IMR-90 (cell line): ENCODE measurements around the gene IRAK2. TPM values are rescaled to one million over a fixed set of nuclear protein-coding genes. Genes with fewer than 3 reads are reported as not detected.

Experiments
- ATAC-seq: fragments of 200-7000 bp; cut with Tn5 transposase; 2 replicates; pipeline ENCODE4 v1.9.1; 2020; ENCODE audit warnings: low read depth, mild to moderate bottlenecking, moderate library complexity
- BruUV-seq: library from RNA; stranded (reverse); fragments of 400-500 nt; replicated peaks from 2 replicates; lab custom pipeline; 2021; lab: Mats Ljungman, UMichigan
- CTCF ChIA-PET: fragments of 300-600 bp; formaldehyde crosslinking; extraction: SDS; loops from one replicate; lab custom pipeline; 2021; ENCODE audit warnings: antibody characterized with exemption; lab: Yijun Ruan, JAX
- POLR2A ChIA-PET: fragments of 300-600 bp; sonication (Branson Sonifier 250); formaldehyde crosslinking; loops from one replicate; lab custom pipeline; 2022; ENCODE audit warnings: antibody characterized with exemption; ENCODE audit not compliant: unreplicated experiment; lab: Charles Lee
- DNase-seq: peaks from one replicate; pipeline ENCODE4 v3.0.0; 2013
- H2AFZ ChIP-seq: replicated peaks from 2 replicates; pipeline ENCODE3; 2013; ENCODE audit warnings: low read length, mild to moderate bottlenecking; ENCODE audit not compliant: poor library complexity
- H2AK5ac ChIP-seq: 2 replicates; pipeline ENCODE4 v1.6.1; 2013; ENCODE audit warnings: low read depth, low read length, inconsistent platforms
- H2AK9ac ChIP-seq: replicated peaks from 2 replicates; pipeline ENCODE3; 2013; ENCODE audit warnings: mild to moderate bottlenecking, low read depth, low read length, moderate library complexity; ENCODE audit not compliant: poor library complexity
- H2BK120ac ChIP-seq: 2 replicates; pipeline ENCODE4 v1.6.1; 2013; ENCODE audit warnings: low read depth, low read length, inconsistent platforms
- H2BK15ac ChIP-seq: 3 replicates; pipeline ENCODE4 v1.6.1; 2013; ENCODE audit warnings: low read depth, low read length, inconsistent platforms
- H2BK20ac ChIP-seq: 2 replicates; pipeline ENCODE4 v1.6.1; 2013; ENCODE audit warnings: low read depth, mild to moderate bottlenecking, inconsistent platforms, low read length, moderate library complexity
- H2BK5ac ChIP-seq: 2 replicates; pipeline ENCODE4 v1.6.1; 2013; ENCODE audit warnings: mild to moderate bottlenecking, low read depth, low read length, inconsistent platforms; ENCODE audit not compliant: poor library complexity, severe bottlenecking
- H3K14ac ChIP-seq: replicated peaks from 2 replicates; pipeline ENCODE4 v1.6.1; 2013; ENCODE audit warnings: low read depth, low read length, inconsistent platforms
- H3K18ac ChIP-seq: 2 replicates; pipeline ENCODE4 v1.6.1; 2013; ENCODE audit warnings: low read depth, low read length, control low read depth
- H3K23ac ChIP-seq: 2 replicates; pipeline ENCODE4 v1.6.1; 2013; ENCODE audit warnings: low read depth, low read length, inconsistent platforms
- H3K27ac ChIP-seq: 2 replicates; pipeline ENCODE4 v1.5.1; 2013; ENCODE audit warnings: mild to moderate bottlenecking, control low read depth, low read length; ENCODE audit not compliant: insufficient read depth
- H3K27me3 ChIP-seq: 2 replicates; pipeline ENCODE4 v1.6.1; 2013; ENCODE audit warnings: low read length; ENCODE audit not compliant: control insufficient read depth, insufficient read depth
- H3K36me3 ChIP-seq: 2 replicates; pipeline ENCODE4 v1.6.1; 2013; ENCODE audit warnings: low read length, mixed read lengths; ENCODE audit not compliant: control insufficient read depth, insufficient read depth
- H3K4ac ChIP-seq: 2 replicates; pipeline ENCODE4 v1.6.1; 2013; ENCODE audit warnings: low read depth, low read length, inconsistent platforms
- H3K4me1 ChIP-seq: 2 replicates; pipeline ENCODE4 v1.6.1; 2013; ENCODE audit warnings: low read length, mixed read lengths; ENCODE audit not compliant: control insufficient read depth, insufficient read depth
- H3K4me2 ChIP-seq: 2 replicates; pipeline ENCODE4 v1.6.1; 2013; ENCODE audit warnings: low read depth, mild to moderate bottlenecking, control low read depth, low read length, moderate library complexity
- H3K4me3 ChIP-seq: 2 replicates; pipeline ENCODE4 v1.5.1; 2013; ENCODE audit warnings: low read depth, mild to moderate bottlenecking, control low read depth, low read length, moderate library complexity; ENCODE audit not compliant: insufficient read depth
- H3K56ac ChIP-seq: 2 replicates; pipeline ENCODE4 v1.6.1; 2013; ENCODE audit warnings: low read length, inconsistent platforms; ENCODE audit not compliant: insufficient read depth; ENCODE audit errors: extremely low read depth
- H3K79me1 ChIP-seq, 2 experiments: 2 replicates each; pipeline ENCODE4 v1.6.1; 2013; ENCODE audit warnings: low read length in 2 of 2, inconsistent platforms in 1 of 2, low read depth in 1 of 2
- H3K9ac ChIP-seq: 2 replicates; pipeline ENCODE4 v1.6.1; 2013; ENCODE audit warnings: low read depth, low read length, control low read depth
- H3K9me1 ChIP-seq: 2 replicates; pipeline ENCODE4 v1.6.1; 2013; ENCODE audit warnings: low read length, inconsistent platforms; ENCODE audit not compliant: insufficient read depth
- H3K9me3 ChIP-seq: 2 replicates; pipeline ENCODE4 v1.6.1; 2013; ENCODE audit warnings: low read length; ENCODE audit not compliant: control insufficient read depth, insufficient read depth
- H4K20me1 ChIP-seq: 2 replicates; pipeline ENCODE4 v1.6.1; 2013; ENCODE audit warnings: low read length, inconsistent platforms; ENCODE audit not compliant: insufficient read depth
- H4K5ac ChIP-seq: 2 replicates; pipeline ENCODE4 v1.6.1; 2013; ENCODE audit warnings: mild to moderate bottlenecking, low read depth, low read length, control low read depth
- H4K8ac ChIP-seq, 2 experiments: 2 replicates each; pipeline ENCODE4 v1.6.1; 2013; ENCODE audit warnings: low read depth in 2 of 2, low read length in 2 of 2, control low read depth in 1 of 2, inconsistent platforms in 1 of 2
- H4K91ac ChIP-seq: 2 replicates; pipeline ENCODE4 v1.6.1; 2013; ENCODE audit warnings: low read depth, low read length, inconsistent platforms; ENCODE audit not compliant: insufficient read depth
- BHLHE40 ChIP-seq: fragments of 150-350 bp; IDR thresholded peaks from 2 replicates; pipeline ENCODE4 v1.6.1; 2016; ENCODE audit warnings: mild to moderate bottlenecking, low read depth, low read length
- CEBPB ChIP-seq: IDR thresholded peaks from 2 replicates; pipeline ENCODE4 v1.6.1; 2012; ENCODE audit warnings: low read depth, low read length, improper control_type of control experiment
- CHD1 ChIP-seq: IDR thresholded peaks from 2 replicates; pipeline ENCODE4 v1.6.1; 2012; ENCODE audit warnings: low read depth, low read length, improper control_type of control experiment
- FOS ChIP-seq: fragments of 150-350 bp; IDR thresholded peaks from 2 replicates; pipeline ENCODE4 v1.6.1; 2016; ENCODE audit warnings: low read depth, low read length
- MAFK ChIP-seq: IDR thresholded peaks from 2 replicates; pipeline ENCODE4 v1.6.1; 2012; ENCODE audit warnings: low read depth, low read length, improper control_type of control experiment
- MAZ ChIP-seq: IDR thresholded peaks from 2 replicates; pipeline ENCODE4 v1.6.1; 2012; ENCODE audit warnings: low read depth, mild to moderate bottlenecking, low read length, improper control_type of control experiment, moderate library complexity, borderline replicate concordance
- MXI1 ChIP-seq: IDR thresholded peaks from 2 replicates; pipeline ENCODE4 v1.6.1; 2012; ENCODE audit warnings: low read depth, mild to moderate bottlenecking, low read length, moderate library complexity, borderline replicate concordance
- NFE2L2 ChIP-seq: fragments of 150-350 bp; IDR thresholded peaks from 2 replicates; pipeline ENCODE4 v1.6.1; 2016; ENCODE audit warnings: low read depth, mild to moderate bottlenecking, low read length
- POLR2A ChIP-seq: IDR thresholded peaks from 2 replicates; pipeline ENCODE4 v1.6.1; 2012; ENCODE audit warnings: mild to moderate bottlenecking, low read depth, low read length
- RAD21 ChIP-seq: IDR thresholded peaks from 2 replicates; pipeline ENCODE4 v1.6.1; 2012; ENCODE audit warnings: low read length, improper control_type of control experiment
- RCOR1 ChIP-seq: IDR thresholded peaks from 2 replicates; pipeline ENCODE4 v1.6.1; 2012; ENCODE audit warnings: mild to moderate bottlenecking, low read length, improper control_type of control experiment; ENCODE audit not compliant: insufficient replicate concordance
- RFX5 ChIP-seq: IDR thresholded peaks from 2 replicates; pipeline ENCODE4 v1.8.0; 2012; ENCODE audit warnings: low read depth, mild to moderate bottlenecking, low read length, moderate library complexity
- SMC3 ChIP-seq: fragments of 150-350 bp; IDR thresholded peaks from 2 replicates; pipeline ENCODE4 v1.6.1; 2016; ENCODE audit warnings: low read depth, mild to moderate bottlenecking, antibody characterized with exemption, low read length, moderate library complexity
- WGBS, 2 experiments: methylation state at CpG; one replicate each; pipeline versions ENCODE4 v1.1.5 to v1.1.7; 2013; ENCODE audit warnings: missing lambda C conversion rate in 2 of 2; ENCODE audit not compliant: insufficient read length in 1 of 2; ENCODE audit errors: extremely low coverage in 2 of 2; 5-methylcytosine and 5-hydroxymethylcytosine counted together
- dilution Hi-C: fragments of 300-500 bp; cut with HindIII; formaldehyde crosslinking; loops from one replicate; pipeline ENCODE4 v1.14.3; 2018; ENCODE audit warnings: low sequenced_read_pairs; ENCODE audit not compliant: unreplicated experiment
- in situ Hi-C: fragments of 300-500 bp; cut with MboI; formaldehyde crosslinking; loops from 3 replicates; pipeline ENCODE4 v1.14.3; 2019; ENCODE audit warnings: low sequenced_read_pairs, inconsistent platforms, mixed read lengths
- intact Hi-C: fragments of 100-400 bp; cut with micrococcal nuclease; formaldehyde crosslinking; loops from 2 replicates; pipeline ENCODE4 v1.10.0; 2022
- polyA plus RNA-seq, 3 experiments: library from polyadenylated mRNA; depleted of rRNA; stranded (reverse); fragments of >200 nt; gene quantifications; 2 replicates each; pipeline ENCODE4 v1.2.3, GENCODE V29; 2012; ENCODE audit warnings: low replicate concordance in 1 of 3
- total RNA-seq: library from RNA; depleted of rRNA; stranded (reverse); fragments of >200 nt; gene quantifications from 2 replicates; pipeline ENCODE4 v1.2.3, GENCODE V29; 2012
- TF ChIP-seq, protein P1 (sequence below): fragments of 150-350 bp; IDR thresholded peaks from 2 replicates; pipeline ENCODE4 v1.6.1; 2016; ENCODE audit warnings: low read depth, mild to moderate bottlenecking, low read length, moderate library complexity, borderline replicate concordance
- TF ChIP-seq, protein P2 (sequence below): conservative IDR thresholded peaks from 2 replicates; pipeline ENCODE4 v1.5.1; 2012; ENCODE audit warnings: mild to moderate bottlenecking, low read depth, low read length, improper control_type of control experiment

IRAK2 gene
- total and polyA plus RNA-seq, 2 of the 4 experiments (the other 2 are of a cell fraction) = 6.9 to 8.1 TPM

DNA sequence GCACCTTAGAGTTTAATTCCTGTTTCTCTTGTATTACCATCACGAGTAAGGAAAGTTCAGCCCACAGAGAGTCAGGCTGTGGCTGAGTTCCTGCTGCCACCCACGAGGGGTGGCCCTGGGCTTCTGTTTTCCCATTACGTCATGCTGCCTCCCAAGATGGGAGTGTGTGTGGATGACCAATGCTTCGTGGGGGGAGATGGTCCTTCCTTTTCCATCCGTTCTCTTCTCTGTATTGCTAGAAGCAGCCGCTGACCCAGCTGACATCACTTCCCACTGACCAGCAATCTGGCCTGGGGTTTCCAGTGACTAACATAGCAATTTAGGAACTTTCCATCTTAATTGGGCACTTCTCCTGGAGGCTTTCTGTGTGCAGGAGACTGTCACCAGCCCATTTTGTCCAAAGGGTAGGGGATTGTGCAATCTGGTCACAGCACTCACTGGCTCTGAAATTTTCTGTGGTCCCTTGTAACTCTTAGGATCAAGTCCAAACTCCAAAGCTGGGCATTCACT, 9.3 kb downstream of the IRAK2 start:
- Histone ChIP-seq H4K91ac (peak overlapping the region; percentile 67), H3K4me1 (peaks cover 4% of the 10 kb centered on the region; the same call in 1 of the 2 replicates), H3K14ac (peak overlapping the region; percentile 62), H3K9ac (no peak overlapping the region), H3K27ac (peak overlapping the region; percentile 23), H3K4me2 (peak overlapping the region; percentile 0), H3K27me3 (no peaks in the 10 kb centered on the region), H3K36me3 (peaks cover 8% of the 10 kb centered on the region), H3K9me1 (peaks cover 4% of the 10 kb centered on the region; the same call in 1 of the 2 replicates), H4K8ac (peak overlapping the region; percentile 28 to 78; a peak in 3 of 4 replicates), H3K4ac (peak overlapping the region; percentile 86), H2AK9ac (peak overlapping the region; percentile 93), H2BK20ac (peak overlapping the region; percentile 89), H2AK5ac (peak overlapping the region; percentile 88), H3K23ac (peak overlapping the region; percentile 72), H3K4me3 (no peak overlapping the region; the same call in 1 of the 2 replicates), H4K20me1 (no peaks in the 10 kb centered on the region), H2BK15ac (peak overlapping the region; percentile 67; the same call in 1 of the 3 replicates), H2AFZ (peak overlapping the region; percentile 89), H2BK120ac (peak overlapping the region; percentile 93), H3K18ac (peak overlapping the region; percentile 12; the same call in 1 of the 2 replicates), H4K5ac (peak overlapping the region; percentile 18; the same call in 1 of the 2 replicates), H3K79me1 (peaks cover 18 to 45% of the 10 kb centered on the region in 2 experiments), H2BK5ac (peak overlapping the region; percentile 63), H3K9me3 (no peaks in the 10 kb centered on the region), H3K56ac (peak overlapping the region; percentile 71; the same call in 1 of the 2 replicates)
- dilution Hi-C loops (no loop called here), intact Hi-C loops (no loop called here), in situ Hi-C loops (no loop called here)
- BruUV-seq = no TSS peak
- CTCF ChIA-PET = interaction anchor here (1.3 to 1.9 kb wide), 2 partner anchors 13 to 228 kb away, joined by 3 to 5 read pairs; no protein-coding TSS in a partner anchor
- peak; percentile 97 for ATAC-seq
- peak; percentile 100 for DNase-seq
- WGBS, 2 experiments = no CpG with 5 or more reads among the region's 6 CpGs
- POLR2A ChIA-PET = interaction anchor here (0.5 kb wide), 1 partner anchor 47 kb away, joined by 3 read pairs; no protein-coding TSS in a partner anchor
- no peak; the same call in 1 of the 2 replicates for TF ChIP-seq RAD21
- no peak for TF ChIP-seq SMC3
- TF ChIP-seq, protein P1, sequence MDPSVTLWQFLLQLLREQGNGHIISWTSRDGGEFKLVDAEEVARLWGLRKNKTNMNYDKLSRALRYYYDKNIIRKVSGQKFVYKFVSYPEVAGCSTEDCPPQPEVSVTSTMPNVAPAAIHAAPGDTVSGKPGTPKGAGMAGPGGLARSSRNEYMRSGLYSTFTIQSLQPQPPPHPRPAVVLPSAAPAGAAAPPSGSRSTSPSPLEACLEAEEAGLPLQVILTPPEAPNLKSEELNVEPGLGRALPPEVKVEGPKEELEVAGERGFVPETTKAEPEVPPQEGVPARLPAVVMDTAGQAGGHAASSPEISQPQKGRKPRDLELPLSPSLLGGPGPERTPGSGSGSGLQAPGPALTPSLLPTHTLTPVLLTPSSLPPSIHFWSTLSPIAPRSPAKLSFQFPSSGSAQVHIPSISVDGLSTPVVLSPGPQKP = no peak
- peak; percentile 66; the same call in 1 of the 2 replicates for TF ChIP-seq MAZ
- TF ChIP-seq MXI1 = 0 out of 2 replicates have a peak, but pooled peaks have one; percentile 54
- no peak for TF ChIP-seq CHD1
- peak; percentile 23; the same call in 1 of the 2 replicates for TF ChIP-seq NFE2L2
- TF ChIP-seq RFX5 = no peak; the same call in 1 of the 2 replicates
- peak; percentile 60 for TF ChIP-seq FOS
- peak; percentile 64 for TF ChIP-seq BHLHE40
- no peak for TF ChIP-seq RCOR1
- TF ChIP-seq POLR2A = peak; percentile 29; the same call in 1 of the 2 replicates
- no peak for TF ChIP-seq MAFK
- peak; percentile 97 for TF ChIP-seq CEBPB
- TF ChIP-seq, protein P2, sequence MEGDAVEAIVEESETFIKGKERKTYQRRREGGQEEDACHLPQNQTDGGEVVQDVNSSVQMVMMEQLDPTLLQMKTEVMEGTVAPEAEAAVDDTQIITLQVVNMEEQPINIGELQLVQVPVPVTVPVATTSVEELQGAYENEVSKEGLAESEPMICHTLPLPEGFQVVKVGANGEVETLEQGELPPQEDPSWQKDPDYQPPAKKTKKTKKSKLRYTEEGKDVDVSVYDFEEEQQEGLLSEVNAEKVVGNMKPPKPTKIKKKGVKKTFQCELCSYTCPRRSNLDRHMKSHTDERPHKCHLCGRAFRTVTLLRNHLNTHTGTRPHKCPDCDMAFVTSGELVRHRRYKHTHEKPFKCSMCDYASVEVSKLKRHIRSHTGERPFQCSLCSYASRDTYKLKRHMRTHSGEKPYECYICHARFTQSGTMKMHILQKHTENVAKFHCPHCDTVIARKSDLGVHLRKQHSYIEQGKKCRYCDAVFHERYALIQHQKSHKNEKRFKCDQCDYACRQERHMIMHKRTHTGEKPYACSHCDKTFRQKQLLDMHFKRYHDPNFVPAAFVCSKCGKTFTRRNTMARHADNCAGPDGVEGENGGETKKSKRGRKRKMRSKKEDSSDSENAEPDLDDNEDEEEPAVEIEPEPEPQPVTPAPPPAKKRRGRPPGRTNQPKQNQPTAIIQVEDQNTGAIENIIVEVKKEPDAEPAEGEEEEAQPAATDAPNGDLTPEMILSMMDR = no peak
